ENCODE results near the gene IDH2. TPM values are rescaled to one million over a fixed set of nuclear protein-coding genes. Genes with fewer than 3 reads are reported as not detected.

IDH2 gene
- total and polyA plus RNA-seq, 2 of the 4 experiments (the other 2 are of a cell fraction): 84.9 to 118 TPM

GRCh38 chr15:90103701-90104329 lies 1.5 kb upstream of the IDH2 start:
- no peak overlapping the region for H4K8ac ChIP-seq (ENCODE audit: low read depth in 2 of 2, low read length in 2 of 2)
- H3K9ac ChIP-seq (ENCODE audit: low read depth, low read length): no peak overlapping the region
- intact Hi-C loops (cut with micrococcal nuclease): loop anchor here (2.0 kb wide), 1 partner anchor 51 kb away; no protein-coding TSS in a partner anchor
- H3K14ac ChIP-seq (replicated peaks; ENCODE audit: low read depth, low read length): no peak overlapping the region
- H3K23ac ChIP-seq (ENCODE audit: low read depth, low read length): no peak overlapping the region
- H3K56ac ChIP-seq (ENCODE audit: extremely low read depth, insufficient read depth, low read length): no peak overlapping the region
- dilution Hi-C loops (cut with HindIII; ENCODE audit: low sequenced_read_pairs, unreplicated experiment): no loop called here
- no peak overlapping the region for H2AK5ac ChIP-seq (ENCODE audit: low read depth, low read length)
- no peaks in the 10 kb centered on the region for H3K27me3 ChIP-seq (ENCODE audit: control insufficient read depth, insufficient read depth, low read length)
- peaks cover 22 to 30% of the 10 kb centered on the region in 2 experiments for H3K79me1 ChIP-seq (ENCODE audit: low read depth in 1 of 2, low read length in 2 of 2)
- no peak overlapping the region for H2BK5ac ChIP-seq (ENCODE audit: low read depth, low read length, poor library complexity, severe bottlenecking)
- ATAC-seq (ENCODE audit: low read depth) (no peak), DNase-seq (no peak)
- in situ Hi-C loops (cut with MboI; ENCODE audit: low sequenced_read_pairs): no loop called here
- H3K36me3 ChIP-seq (ENCODE audit: control insufficient read depth, insufficient read depth, low read length): no peaks in the 10 kb centered on the region
- WGBS, 2 experiments (ENCODE audit: extremely low coverage in 2 of 2, insufficient read length in 1 of 2): 100% methylated on average over 1 of the region's 5 CpGs; no CpG with 5 or more reads in 1 of the 2 experiments
- no peak overlapping the region for H2AFZ ChIP-seq (replicated peaks; ENCODE audit: low read length, poor library complexity)
- H3K4me3 ChIP-seq (ENCODE audit: insufficient read depth, low read depth, low read length): no peak overlapping the region
- H2BK20ac ChIP-seq (ENCODE audit: low read depth, low read length): no peak overlapping the region
- no peak overlapping the region for H2BK15ac ChIP-seq (ENCODE audit: low read depth, low read length)
- POLR2A ChIA-PET (ENCODE audit: unreplicated experiment): no interaction called here
- no peak overlapping the region for H3K18ac ChIP-seq (ENCODE audit: low read depth, low read length)
- H4K91ac ChIP-seq (ENCODE audit: insufficient read depth, low read depth, low read length): no peak overlapping the region
- no peaks in the 10 kb centered on the region for H3K9me3 ChIP-seq (ENCODE audit: control insufficient read depth, insufficient read depth, low read length)
- no TSS peak for BruUV-seq (replicated peaks)
- peaks cover 21% of the 10 kb centered on the region for H3K9me1 ChIP-seq (ENCODE audit: insufficient read depth, low read length)
- H3K4ac ChIP-seq (ENCODE audit: low read depth, low read length): no peak overlapping the region
- 0 out of 2 replicates have a peak, but pooled peaks cover 12% of the 10 kb centered on the region for H4K20me1 ChIP-seq (ENCODE audit: insufficient read depth, low read length)
- no peak overlapping the region for H3K4me2 ChIP-seq (ENCODE audit: low read depth, low read length)
- CTCF ChIA-PET: interaction anchor here (0.5 to 1.0 kb wide), 2 partner anchors 11 to 19 kb away, joined by 4 read pairs; no protein-coding TSS in a partner anchor
- H2AK9ac ChIP-seq (replicated peaks; ENCODE audit: low read depth, low read length, poor library complexity): no peak overlapping the region
- no peak for TF ChIP-seq SMC3 (IDR thresholded peaks at IDR 0.05; ENCODE audit: low read depth, low read length)
- no peak for TF ChIP-seq MAZ (IDR thresholded peaks at IDR 0.05; ENCODE audit: borderline replicate concordance, low read depth, low read length)
- TF ChIP-seq CHD1 (IDR thresholded peaks at IDR 0.05; ENCODE audit: low read depth, low read length): no peak
- TF ChIP-seq FOS (IDR thresholded peaks at IDR 0.05; ENCODE audit: low read depth, low read length): no peak
- no peak for TF ChIP-seq CEBPB (IDR thresholded peaks at IDR 0.05; ENCODE audit: low read depth, low read length)
- no peak for TF ChIP-seq MXI1 (IDR thresholded peaks at IDR 0.05; ENCODE audit: borderline replicate concordance, low read depth, low read length)
- TF ChIP-seq CTCF (conservative IDR thresholded peaks at IDR 0.05; ENCODE audit: low read depth, low read length): no peak
- no peak for TF ChIP-seq RCOR1 (IDR thresholded peaks at IDR 0.05; ENCODE audit: insufficient replicate concordance, low read length)
- no peak for TF ChIP-seq NFE2L2 (IDR thresholded peaks at IDR 0.05; ENCODE audit: low read depth, low read length)
- no peak for TF ChIP-seq USF2 (IDR thresholded peaks at IDR 0.05; ENCODE audit: low read depth, low read length)
- TF ChIP-seq MAFK (IDR thresholded peaks at IDR 0.05; ENCODE audit: low read depth, low read length): no peak
- no peak for TF ChIP-seq POLR2A (IDR thresholded peaks at IDR 0.05; ENCODE audit: low read depth, low read length)
- no peak for TF ChIP-seq RFX5 (IDR thresholded peaks at IDR 0.05; ENCODE audit: low read depth, low read length)
- no peak for TF ChIP-seq BHLHE40 (IDR thresholded peaks at IDR 0.05; ENCODE audit: low read depth, low read length)
- TF ChIP-seq RAD21 (IDR thresholded peaks at IDR 0.05; ENCODE audit: low read length): no peak
- H3K4me1 ChIP-seq (ENCODE audit: control insufficient read depth, insufficient read depth, low read length): peaks cover 27% of the 10 kb centered on the region
- no peak overlapping the region for H3K27ac ChIP-seq (ENCODE audit: insufficient read depth, low read length)
- H2BK120ac ChIP-seq (ENCODE audit: low read depth, low read length): no peak overlapping the region
- H4K5ac ChIP-seq (ENCODE audit: low read depth, low read length): no peak overlapping the region
